Measurements from ENCODE around the gene FCHSD2. TPM values are rescaled to one million over a fixed set of nuclear protein-coding genes. Genes with fewer than 3 reads are reported as not detected.

FCHSD2 gene
- total and polyA plus RNA-seq, 4 donors, result 7.6 to 18.7 (median 9.9) TPM

DNA sequence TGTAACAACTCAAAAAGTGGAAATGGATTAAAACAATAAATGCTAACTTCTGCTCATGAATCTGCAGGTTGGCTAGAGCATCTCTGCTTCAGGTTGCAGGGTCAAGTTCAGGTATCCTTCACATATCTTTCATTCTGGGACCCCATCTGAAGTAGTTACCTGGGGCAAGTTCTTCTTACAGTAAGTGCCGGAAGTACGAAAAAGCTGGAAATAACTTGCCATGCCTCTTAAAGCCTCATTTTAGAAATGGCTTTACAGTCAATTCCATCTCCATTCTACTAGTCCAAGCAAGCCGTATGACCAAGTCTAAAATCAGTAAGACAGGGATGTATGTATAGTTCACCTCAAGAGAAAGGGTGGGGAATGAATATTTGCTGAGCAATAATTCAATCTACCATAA is 93.7 kb downstream of the FCHSD2 start:
- Histone ChIP-seq H3K27ac (ENCODE audit: low read depth in 1 of 2, low read length in 2 of 2) (peak overlapping the region in 1 of 2 donors; percentile 51), H3K9me3 (ENCODE audit: control insufficient read depth in 4 of 4, low read length in 3 of 4) (no peaks in the 10 kb centered on the region), H3K4me1 (ENCODE audit: control insufficient read depth in 4 of 4, insufficient read depth in 4 of 4, low read length in 3 of 4) (peaks cover 2 to 11% (median 10%) of the 10 kb centered on the region in 4 donors), H3K36me3 (ENCODE audit: control insufficient read depth in 4 of 4, insufficient read depth in 3 of 4, low read depth in 1 of 4, low read length in 3 of 4) (no peaks in the 10 kb centered on the region), H3K9ac (ENCODE audit: low read depth in 1 of 2, low read length in 2 of 2) (no peak overlapping the region), H3K27me3 (ENCODE audit: control insufficient read depth in 4 of 4, insufficient read depth in 4 of 4, low read length in 3 of 4) (no peaks in the 10 kb centered on the region), H3K4me3 (ENCODE audit: low read depth in 1 of 3, low read length in 3 of 3) (no peak overlapping the region)
- TF ChIP-seq GABPA (IDR thresholded peaks at IDR 0.05 in 1 of 2, conservative IDR thresholded peaks at IDR 0.05 in 1 of 2) (no peak), YY1 (IDR thresholded peaks at IDR 0.05) (no peak), HNF4A (conservative IDR thresholded peaks at IDR 0.05) (no peak), SP1 (IDR thresholded peaks at IDR 0.05) (no peak), RXRA (IDR thresholded peaks at IDR 0.05) (no peak)
- TF ChIP-seq, protein P1, sequence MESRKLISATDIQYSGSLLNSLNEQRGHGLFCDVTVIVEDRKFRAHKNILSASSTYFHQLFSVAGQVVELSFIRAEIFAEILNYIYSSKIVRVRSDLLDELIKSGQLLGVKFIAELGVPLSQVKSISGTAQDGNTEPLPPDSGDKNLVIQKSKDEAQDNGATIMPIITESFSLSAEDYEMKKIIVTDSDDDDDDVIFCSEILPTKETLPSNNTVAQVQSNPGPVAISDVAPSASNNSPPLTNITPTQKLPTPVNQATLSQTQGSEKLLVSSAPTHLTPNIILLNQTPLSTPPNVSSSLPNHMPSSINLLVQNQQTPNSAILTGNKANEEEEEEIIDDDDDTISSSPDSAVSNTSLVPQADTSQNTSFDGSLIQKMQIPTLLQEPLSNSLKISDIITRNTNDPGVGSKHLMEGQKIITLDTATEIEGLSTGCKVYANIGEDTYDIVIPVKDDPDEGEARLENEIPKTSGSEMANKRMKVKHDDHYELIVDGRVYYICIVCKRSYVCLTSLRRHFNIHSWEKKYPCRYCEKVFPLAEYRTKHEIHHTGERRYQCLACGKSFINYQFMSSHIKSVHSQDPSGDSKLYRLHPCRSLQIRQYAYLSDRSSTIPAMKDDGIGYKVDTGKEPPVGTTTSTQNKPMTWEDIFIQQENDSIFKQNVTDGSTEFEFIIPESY (IDR thresholded peaks at IDR 0.05), result no peak
- TF ChIP-seq, protein P2, sequence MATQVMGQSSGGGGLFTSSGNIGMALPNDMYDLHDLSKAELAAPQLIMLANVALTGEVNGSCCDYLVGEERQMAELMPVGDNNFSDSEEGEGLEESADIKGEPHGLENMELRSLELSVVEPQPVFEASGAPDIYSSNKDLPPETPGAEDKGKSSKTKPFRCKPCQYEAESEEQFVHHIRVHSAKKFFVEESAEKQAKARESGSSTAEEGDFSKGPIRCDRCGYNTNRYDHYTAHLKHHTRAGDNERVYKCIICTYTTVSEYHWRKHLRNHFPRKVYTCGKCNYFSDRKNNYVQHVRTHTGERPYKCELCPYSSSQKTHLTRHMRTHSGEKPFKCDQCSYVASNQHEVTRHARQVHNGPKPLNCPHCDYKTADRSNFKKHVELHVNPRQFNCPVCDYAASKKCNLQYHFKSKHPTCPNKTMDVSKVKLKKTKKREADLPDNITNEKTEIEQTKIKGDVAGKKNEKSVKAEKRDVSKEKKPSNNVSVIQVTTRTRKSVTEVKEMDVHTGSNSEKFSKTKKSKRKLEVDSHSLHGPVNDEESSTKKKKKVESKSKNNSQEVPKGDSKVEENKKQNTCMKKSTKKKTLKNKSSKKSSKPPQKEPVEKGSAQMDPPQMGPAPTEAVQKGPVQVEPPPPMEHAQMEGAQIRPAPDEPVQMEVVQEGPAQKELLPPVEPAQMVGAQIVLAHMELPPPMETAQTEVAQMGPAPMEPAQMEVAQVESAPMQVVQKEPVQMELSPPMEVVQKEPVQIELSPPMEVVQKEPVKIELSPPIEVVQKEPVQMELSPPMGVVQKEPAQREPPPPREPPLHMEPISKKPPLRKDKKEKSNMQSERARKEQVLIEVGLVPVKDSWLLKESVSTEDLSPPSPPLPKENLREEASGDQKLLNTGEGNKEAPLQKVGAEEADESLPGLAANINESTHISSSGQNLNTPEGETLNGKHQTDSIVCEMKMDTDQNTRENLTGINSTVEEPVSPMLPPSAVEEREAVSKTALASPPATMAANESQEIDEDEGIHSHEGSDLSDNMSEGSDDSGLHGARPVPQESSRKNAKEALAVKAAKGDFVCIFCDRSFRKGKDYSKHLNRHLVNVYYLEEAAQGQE (IDR thresholded peaks at IDR 0.05), result no peak
- 92% methylated on average over 3 of the region's 3 CpGs for WGBS
- no peak for DNase-seq (ENCODE audit: low spot score)

DNA sequence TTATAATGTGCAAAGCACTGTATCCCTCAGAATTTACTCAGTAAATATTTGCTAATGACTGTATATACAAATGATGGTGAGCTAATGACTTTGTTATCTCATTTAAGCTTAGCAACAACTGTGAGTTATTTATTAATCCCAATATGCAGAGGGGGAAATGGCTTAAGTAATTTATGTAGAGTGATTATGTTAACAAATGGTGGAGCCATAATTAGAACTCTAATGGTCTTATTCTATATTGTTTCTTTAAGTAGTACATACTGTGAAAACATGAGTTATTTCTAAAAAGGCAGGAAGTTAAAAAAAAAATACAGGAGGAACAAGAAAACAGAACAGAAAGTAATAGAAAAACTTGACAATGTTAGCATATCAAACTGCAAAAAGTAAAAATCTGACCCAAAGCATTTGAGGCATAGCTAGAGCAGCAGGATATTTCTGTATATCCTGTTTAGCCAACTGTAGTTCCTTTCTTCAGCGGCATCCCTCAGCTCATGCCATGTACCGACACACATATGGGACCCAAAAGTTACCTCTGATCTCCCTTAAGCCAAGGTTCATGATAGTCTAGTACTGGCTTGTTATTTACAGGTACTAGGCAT is 94.2 kb downstream of the FCHSD2 start:
- 62% methylated on average over 2 of the region's 2 CpGs for WGBS
- DNase-seq (ENCODE audit: low spot score), result no peak

DNA sequence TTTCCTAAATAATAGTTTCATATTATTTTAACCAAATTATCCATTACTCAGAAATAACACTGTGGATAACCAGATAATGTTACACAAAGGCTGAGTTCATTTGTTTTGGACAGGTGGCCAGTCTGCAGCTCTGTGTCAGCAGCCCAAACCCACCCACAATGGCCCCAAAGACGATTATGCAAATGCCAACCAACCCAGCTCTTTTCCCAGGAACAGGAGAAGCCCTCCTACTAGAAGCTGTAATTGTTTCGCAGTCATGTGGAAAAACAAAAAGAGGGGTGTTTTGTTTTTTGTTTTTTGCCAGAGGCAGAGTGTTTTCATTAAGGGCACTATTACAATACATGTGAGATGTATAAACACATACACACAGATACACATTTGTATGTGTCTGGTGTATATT is 102.1 kb downstream of the FCHSD2 start:
- H3K4me3 ChIP-seq (ENCODE audit: low read depth in 1 of 3, low read length in 3 of 3), result no peak overlapping the region
- TF ChIP-seq GABPA (IDR thresholded peaks at IDR 0.05 in 1 of 2, conservative IDR thresholded peaks at IDR 0.05 in 1 of 2), result no peak
- WGBS, result 94% methylated on average over 2 of the region's 2 CpGs
- H3K36me3 ChIP-seq (ENCODE audit: control insufficient read depth in 4 of 4, insufficient read depth in 3 of 4, low read depth in 1 of 4, low read length in 3 of 4), result peaks cover 0 to 3% (median under 1%) of the 10 kb centered on the region in 4 donors
- DNase-seq (ENCODE audit: low spot score), result no peak
- H3K9me3 ChIP-seq (ENCODE audit: control insufficient read depth in 4 of 4, low read length in 3 of 4), result no peaks in the 10 kb centered on the region
- no peaks in the 10 kb centered on the region for H3K27me3 ChIP-seq (ENCODE audit: control insufficient read depth in 4 of 4, insufficient read depth in 4 of 4, low read length in 3 of 4)
- H3K9ac ChIP-seq (ENCODE audit: low read depth in 1 of 2, low read length in 2 of 2), result no peak overlapping the region
- H3K4me1 ChIP-seq (ENCODE audit: control insufficient read depth in 4 of 4, insufficient read depth in 4 of 4, low read length in 3 of 4), result peaks cover 0 to 2% (median under 1%) of the 10 kb centered on the region in 4 donors
- H3K27ac ChIP-seq (ENCODE audit: low read depth in 1 of 2, low read length in 2 of 2), result no peak overlapping the region

More for the DNA sequence above, 94.2 kb downstream of the FCHSD2 start:
- no peak overlapping the region for H3K9ac ChIP-seq (ENCODE audit: low read depth in 1 of 2, low read length in 2 of 2)
- no peaks in the 10 kb centered on the region for H3K9me3 ChIP-seq (ENCODE audit: control insufficient read depth in 4 of 4, low read length in 3 of 4)
- H3K36me3 ChIP-seq (ENCODE audit: control insufficient read depth in 4 of 4, insufficient read depth in 3 of 4, low read depth in 1 of 4, low read length in 3 of 4), result peaks cover 0 to 3% (median 0%) of the 10 kb centered on the region in 4 donors
- no peaks in the 10 kb centered on the region for H3K27me3 ChIP-seq (ENCODE audit: control insufficient read depth in 4 of 4, insufficient read depth in 4 of 4, low read length in 3 of 4)
- H3K4me3 ChIP-seq (ENCODE audit: low read depth in 1 of 3, low read length in 3 of 3), result no peak overlapping the region
- peak overlapping the region in 1 of 2 donors; percentile 51 for H3K27ac ChIP-seq (ENCODE audit: low read depth in 1 of 2, low read length in 2 of 2)
- TF ChIP-seq, protein P3, sequence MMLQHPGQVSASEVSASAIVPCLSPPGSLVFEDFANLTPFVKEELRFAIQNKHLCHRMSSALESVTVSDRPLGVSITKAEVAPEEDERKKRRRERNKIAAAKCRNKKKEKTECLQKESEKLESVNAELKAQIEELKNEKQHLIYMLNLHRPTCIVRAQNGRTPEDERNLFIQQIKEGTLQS (IDR thresholded peaks at IDR 0.05), result peak; percentile 9
- no peak for TF ChIP-seq YY1 (IDR thresholded peaks at IDR 0.05)
- H3K4me1 ChIP-seq (ENCODE audit: control insufficient read depth in 4 of 4, insufficient read depth in 4 of 4, low read length in 3 of 4), result peaks cover 2 to 11% (median 10%) of the 10 kb centered on the region in 4 donors

All from liver (tissue), 9 donors.